Astrocyte of the hippocampus (primary cell): ENCODE results near the gene DNAH2.

Experiments
- DNase-seq: peaks from one replicate; pipeline ENCODE4 v3.0.0; 2011; ENCODE audit warnings: low read depth, low spot score

Gene DNAH2

DNA sequence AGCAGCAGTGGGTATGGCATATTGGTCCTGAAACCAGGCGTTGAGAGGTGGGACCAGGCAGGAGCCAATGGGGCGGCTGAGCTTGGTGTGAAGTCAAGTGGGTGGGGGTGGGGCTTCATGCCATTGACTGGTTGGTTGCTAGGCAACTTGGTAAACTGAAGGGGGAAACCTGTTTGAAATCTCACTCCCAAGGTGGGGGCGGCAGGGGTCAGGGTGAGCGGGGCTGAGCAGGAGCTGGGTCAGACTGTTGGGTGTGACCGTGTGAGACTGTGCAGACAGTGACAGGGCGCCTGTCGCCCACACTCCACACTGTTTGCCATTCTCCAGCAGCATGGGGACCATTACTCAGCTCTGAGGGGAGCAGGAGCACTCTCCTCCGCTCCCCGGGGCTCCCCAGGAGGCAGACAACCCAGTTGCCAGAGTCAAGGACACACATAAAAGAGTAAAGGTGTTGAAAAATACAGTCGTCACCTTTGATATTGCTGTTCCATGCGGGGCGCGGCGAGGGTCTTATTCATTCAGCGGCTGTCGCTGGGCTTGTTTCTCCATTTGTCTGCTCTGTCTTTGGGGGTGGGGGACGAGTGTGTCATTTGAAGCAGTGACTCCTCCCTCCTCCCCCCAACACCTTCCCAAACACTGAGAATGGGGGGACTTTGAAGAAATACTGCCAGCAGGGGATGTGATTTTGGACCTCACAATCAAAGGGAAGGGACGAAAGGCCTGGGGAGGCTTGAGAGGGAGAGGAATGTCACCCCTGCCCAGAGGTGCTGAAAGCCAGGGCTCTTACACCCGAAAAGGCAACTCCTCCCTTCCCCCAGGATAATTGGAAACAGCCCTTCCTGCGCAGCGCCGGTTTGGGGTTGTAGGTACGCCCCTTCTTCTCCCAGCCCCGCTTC, 13.7 kb upstream of the DNAH2 start:
- peak; percentile 80 for DNase-seq

- DNase-seq = peak; percentile 79
These were observed 12.8 kb upstream of the DNAH2 start, which contains the start of gene EFNB3 for GRCh38 chr17:7704601-7705268. Gene EFNB3, plus strand, starts transcription at chr17:7705202. Its CDS starts 397 bp downstream, at chr17:7705599.

DNA sequence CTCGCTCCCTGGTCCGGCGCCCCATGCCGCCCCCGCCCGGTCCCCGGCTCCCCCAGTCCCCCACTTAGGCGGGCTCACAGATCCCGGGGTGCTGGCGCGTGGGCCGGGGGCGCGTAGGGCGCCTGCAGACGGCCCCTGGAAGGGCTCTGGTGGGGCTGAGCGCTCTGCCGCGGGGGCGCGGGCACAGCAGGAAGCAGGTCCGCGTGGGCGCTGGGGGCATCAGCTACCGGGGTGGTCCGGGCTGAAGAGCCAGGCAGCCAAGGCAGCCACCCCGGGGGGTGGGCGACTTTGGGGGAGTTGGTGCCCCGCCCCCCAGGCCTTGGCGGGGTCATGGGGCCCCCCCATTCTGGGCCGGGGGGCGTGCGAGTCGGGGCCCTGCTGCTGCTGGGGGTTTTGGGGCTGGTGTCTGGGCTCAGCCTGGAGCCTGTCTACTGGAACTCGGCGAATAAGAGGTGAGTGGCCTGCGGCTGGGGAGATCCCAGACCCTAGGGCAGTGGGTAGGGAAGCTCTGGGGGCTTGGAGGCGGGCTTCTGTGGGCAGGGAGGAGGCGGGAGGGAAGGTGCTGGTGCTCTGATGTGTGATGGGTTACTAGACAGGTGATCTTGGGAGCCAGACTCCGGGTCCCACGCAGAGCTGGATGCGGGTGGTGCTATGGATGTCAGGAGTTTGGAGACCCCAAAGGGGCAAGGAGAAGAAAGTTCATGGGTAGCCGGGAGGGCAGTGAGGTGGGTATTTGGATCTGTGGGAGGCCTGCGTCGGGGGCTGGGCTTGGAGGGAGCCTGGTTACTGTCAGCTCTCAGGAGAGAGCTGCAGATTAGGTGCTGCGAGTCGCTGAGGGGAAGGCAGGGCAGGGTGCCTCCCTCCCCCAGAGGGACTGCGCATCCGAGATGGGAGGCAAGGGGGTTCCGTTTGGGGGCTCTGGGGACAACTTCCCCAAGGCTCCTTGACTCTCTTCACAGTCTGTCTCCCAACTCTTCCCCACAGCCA, 12.0 kb upstream of the DNAH2 start:
- DNase-seq = peak; percentile 24

- no peak for DNase-seq
These were observed 10.8 kb upstream of the DNAH2 start for GRCh38 chr17:7706631-7707354.

DNA sequence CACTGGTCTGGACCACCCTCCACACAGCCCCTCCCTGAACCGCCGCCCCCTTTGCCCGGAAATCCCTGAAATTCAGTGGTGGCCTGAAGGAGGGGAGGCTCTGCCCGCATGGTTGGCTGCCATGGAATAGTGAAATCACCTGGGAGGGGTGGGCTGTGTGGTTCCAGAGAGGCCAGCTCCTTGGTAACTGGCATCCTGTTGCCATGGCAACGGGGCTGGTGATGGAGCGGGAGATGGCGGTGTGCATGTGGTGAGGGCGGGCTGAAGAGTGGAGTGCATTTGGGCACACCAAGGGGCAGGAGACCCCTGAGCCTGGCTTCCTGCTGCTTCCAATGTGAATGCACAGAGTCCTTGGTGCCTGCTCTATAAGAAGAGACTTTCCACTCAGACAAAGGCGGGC, 10.1 kb upstream of the DNAH2 start:
- DNase-seq = peak; percentile 18

DNA sequence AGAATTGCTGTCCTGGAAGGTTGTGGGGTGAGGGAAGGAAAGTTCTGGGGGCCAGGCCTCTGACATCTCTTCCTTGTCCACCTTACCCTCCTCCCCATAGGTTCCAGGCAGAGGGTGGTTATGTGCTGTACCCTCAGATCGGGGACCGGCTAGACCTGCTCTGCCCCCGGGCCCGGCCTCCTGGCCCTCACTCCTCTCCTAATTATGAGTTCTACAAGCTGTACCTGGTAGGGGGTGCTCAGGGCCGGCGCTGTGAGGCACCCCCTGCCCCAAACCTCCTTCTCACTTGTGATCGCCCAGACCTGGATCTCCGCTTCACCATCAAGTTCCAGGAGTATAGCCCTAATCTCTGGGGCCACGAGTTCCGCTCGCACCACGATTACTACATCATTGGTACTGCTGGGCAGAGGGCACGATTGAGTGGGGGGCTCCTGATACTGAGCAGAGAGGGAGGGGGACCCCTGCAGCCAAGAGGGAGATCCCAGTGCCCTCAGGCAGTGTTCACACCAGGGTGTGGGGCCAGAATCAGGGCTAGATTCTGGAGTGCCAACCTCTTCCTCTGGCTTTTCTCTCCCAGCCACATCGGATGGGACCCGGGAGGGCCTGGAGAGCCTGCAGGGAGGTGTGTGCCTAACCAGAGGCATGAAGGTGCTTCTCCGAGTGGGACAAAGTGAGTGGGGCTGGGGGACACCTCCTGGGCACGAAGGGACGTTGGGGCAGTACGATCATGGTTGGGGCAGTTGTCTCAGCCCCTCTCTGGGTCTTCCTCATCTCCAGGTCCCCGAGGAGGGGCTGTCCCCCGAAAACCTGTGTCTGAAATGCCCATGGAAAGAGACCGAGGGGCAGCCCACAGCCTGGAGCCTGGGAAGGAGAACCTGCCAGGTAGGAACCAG, 9.4 kb upstream of the DNAH2 start:
- DNase-seq = no peak

DNA sequence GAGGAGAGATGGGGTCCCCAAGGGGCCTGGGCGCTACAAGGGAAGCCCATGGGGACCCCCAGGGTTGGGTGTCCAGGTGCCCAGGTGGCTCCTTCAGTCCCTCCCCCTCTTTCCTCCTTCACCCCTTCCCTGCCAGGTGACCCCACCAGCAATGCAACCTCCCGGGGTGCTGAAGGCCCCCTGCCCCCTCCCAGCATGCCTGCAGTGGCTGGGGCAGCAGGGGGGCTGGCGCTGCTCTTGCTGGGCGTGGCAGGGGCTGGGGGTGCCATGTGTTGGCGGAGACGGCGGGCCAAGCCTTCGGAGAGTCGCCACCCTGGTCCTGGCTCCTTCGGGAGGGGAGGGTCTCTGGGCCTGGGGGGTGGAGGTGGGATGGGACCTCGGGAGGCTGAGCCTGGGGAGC, 8.5 kb upstream of the DNAH2 start:
- DNase-seq = no peak

DNA sequence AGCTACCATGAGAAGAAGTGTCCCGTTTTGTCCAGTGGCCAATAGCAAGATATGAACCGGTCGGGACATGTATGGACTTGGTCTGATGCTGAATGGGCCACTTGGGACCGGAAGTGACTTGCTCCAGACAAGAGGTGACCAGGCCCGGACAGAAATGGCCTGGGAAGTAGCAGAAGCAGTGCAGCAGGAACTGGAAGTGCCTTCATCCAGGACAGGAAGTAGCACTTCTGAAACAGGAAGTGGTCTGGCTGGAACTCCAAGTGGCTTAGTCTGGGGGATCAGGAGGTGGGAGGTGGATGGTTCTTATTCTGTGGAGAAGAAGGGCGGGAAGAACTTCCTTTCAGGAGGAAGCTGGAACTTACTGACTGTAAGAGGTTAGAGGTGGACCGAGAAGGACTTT, 7.2 kb upstream of the DNAH2 start:
- DNase-seq = no peak

DNA sequence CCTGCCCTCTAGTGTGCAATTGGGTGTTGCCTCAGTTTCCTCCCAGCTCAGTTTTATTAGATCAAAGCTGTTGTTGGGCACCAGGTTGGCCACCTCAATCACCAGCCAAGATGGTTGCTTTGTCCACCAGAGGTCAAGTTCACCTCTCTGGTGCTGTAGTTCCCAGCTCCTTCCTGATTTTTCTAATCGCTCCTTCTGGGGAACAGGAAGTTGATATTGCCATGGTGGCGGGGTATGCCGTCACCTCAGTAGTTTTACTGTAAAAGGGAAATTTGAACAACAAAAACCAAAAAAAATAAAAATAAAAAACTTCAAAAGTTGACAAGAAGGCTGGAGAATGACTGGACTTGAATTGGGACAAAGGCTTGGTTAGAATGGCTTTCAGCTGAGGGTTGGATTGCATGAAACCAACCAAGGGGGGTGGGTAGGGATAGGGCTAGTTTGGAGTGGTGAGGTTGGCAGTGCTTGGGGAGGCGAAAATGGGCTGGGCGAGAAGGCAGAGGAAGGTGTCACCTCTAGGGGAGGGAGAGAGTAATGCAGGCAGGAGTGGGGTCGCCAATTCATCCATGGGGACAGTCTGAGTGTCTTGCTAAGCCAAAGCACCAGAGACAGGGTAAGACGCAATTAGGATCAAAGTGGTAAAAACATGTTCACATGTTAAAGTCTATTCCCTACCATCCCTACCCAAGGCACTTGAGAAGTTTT, 6.3 kb upstream of the DNAH2 start:
- no peak for DNase-seq

- DNase-seq = peak; percentile 31
These were observed 5.3 kb upstream of the DNAH2 start for GRCh38 chr17:7712111-7712771.

DNA sequence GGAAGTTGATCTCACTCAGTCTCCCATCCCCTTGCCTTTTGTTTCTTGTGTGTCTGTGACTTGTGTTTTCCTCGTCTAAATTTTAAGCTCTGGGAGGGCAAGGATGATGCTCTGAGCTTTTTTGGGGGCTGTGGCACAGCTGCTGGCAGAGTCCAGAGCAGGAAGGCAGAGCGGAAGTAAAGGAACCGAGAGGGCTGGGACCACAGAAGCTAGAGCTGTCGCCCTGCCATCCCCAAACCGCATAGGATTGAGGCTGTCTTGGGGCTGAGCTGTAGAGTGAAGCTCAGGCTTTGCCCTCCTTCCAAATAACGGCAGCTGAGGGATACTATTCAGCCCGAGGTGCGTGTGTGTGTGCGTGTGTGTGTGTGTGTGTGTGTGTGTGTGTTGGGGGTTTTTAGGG, 3.8 kb upstream of the DNAH2 start:
- DNase-seq = no peak

DNA sequence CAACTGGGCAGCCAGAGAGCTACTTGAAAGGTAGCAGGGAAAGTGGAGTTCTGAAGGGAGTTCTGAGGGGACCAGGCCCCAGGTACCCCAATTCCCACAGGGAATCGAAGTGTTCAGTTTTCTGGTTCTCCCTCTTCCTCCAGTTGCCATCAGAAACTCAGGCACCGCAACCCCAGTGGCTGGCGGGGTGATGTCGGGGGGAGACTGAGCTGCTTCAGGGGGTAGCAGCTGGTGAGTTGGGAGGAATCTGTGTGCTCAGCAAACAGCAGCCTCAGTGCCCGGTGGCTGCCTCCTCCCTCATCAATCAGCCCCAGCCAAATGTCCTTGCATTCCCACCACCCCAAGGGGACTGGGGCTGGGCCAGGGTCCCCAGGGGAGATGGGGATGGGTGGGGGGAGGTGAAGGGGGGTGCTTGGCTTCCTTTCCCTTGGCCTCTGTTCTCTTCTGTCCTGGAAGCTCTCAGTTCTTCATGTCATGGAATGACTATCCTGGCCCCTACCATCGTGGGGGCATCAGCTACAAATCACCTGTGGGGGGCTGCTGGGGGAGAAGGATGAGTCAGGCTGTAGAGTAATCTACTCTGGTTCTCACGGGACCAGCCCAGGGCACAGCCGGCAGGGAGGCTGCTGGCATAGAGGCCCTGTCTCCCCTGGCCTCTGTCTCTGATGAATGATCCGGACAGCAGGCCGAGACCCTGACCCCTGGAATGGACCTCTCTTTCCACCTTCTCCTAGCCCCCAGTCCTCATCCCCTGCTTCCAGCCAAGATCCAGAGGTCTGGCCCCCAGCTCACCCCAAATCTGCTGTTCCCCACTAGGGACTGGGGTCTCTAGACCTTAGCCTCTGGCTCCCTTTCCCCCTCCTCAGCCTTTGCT, 2.6 kb upstream of the DNAH2 start:
- DNase-seq = no peak

GRCh38 chr17:7715936-7716886, 1.3 kb upstream of the DNAH2 start:
- no peak for DNase-seq

DNA sequence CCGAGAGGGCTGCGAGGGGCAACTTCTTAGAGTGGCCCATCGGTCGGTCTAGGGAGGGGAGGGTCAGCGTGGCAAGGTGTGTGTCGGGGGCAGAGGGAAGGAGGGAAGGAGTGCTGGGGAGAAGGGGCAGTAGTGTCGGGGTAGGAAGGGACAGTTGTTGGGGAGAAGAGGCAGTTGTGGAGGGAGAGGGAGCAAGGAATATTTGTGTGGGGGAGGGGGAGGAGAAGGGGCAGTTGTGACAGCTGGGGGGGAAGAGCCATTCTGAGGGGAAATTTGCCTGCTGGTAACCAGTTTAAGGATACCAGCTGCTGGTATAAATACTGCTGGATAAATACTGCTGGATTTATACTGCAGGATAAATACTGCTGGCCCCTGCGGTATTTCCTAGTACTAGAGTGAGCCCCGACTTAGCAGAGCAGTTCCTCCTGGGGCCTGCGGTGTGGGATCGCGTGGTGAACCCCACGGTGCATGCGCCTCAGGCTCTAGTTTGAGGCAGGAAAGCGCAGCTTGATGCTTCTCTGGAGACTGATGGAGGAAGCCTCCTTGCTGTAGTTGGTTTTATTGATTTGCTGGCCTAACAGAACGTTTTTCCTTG, 309 bp downstream of the DNAH2 start:
- DNase-seq = no peak

GRCh38 chr17:7719661-7720060, 2.1 kb downstream of the DNAH2 start:
- no peak for DNase-seq

DNA sequence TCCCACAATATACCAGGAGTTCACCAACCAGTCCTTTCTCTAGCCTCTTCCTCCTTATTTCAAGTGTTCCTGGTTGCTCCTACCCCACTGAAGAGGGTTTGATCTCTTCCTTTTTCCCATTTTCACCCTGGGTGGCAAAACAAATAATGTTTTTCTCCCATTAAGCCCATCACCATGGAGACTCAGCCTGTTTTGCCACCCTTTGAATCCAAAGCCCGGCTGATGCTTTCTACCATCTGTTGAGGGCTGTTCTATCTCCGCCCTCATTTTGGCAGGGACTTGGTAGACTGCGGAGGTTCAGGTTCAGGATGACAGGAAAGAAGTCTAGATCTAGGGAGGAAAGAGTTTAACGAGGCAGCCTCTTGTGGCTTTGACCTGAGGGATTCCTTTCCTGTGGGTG, 2.6 kb downstream of the DNAH2 start:
- no peak for DNase-seq
